ENCODE measurements around the gene P2RX6.

DNA sequence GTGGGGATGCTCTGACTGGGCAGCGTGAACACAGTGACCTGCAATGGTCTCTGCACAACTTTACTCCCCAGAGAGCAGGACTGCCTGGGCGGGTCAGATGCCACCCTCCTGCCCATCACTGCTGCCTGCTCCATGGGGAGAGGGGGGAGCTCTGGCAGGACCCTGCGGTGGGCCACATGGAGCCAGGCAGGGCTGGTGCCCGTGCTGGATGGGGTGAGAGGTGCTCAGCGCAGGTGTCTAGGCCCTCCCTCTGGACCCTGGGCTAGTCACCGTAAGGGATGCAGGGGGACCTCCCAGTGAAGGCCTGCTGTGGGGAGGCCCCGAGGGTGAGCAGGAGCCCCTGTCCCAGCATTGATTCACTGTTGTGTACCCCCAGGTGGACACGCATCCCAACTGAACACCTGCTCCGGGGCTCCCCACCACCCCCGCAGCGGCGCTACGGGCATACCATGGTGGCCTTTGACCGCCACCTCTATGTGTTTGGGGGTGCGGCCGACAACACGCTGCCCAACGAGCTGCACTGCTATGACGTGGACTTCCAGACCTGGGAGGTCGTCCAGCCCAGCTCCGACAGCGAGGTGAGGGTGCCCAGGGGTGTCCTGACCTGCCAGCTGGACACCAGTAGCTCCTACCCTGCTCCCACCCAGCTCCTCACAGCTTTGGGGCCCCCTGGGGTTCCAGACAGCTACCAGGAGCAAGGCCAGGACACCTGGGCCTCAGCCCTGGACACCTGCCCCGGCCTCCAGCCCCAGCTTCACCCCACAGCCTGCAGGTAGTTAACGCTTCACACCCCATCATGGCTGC lies 23.5 kb upstream of the P2RX6 start:
- TF ChIP-seq, protein P1, sequence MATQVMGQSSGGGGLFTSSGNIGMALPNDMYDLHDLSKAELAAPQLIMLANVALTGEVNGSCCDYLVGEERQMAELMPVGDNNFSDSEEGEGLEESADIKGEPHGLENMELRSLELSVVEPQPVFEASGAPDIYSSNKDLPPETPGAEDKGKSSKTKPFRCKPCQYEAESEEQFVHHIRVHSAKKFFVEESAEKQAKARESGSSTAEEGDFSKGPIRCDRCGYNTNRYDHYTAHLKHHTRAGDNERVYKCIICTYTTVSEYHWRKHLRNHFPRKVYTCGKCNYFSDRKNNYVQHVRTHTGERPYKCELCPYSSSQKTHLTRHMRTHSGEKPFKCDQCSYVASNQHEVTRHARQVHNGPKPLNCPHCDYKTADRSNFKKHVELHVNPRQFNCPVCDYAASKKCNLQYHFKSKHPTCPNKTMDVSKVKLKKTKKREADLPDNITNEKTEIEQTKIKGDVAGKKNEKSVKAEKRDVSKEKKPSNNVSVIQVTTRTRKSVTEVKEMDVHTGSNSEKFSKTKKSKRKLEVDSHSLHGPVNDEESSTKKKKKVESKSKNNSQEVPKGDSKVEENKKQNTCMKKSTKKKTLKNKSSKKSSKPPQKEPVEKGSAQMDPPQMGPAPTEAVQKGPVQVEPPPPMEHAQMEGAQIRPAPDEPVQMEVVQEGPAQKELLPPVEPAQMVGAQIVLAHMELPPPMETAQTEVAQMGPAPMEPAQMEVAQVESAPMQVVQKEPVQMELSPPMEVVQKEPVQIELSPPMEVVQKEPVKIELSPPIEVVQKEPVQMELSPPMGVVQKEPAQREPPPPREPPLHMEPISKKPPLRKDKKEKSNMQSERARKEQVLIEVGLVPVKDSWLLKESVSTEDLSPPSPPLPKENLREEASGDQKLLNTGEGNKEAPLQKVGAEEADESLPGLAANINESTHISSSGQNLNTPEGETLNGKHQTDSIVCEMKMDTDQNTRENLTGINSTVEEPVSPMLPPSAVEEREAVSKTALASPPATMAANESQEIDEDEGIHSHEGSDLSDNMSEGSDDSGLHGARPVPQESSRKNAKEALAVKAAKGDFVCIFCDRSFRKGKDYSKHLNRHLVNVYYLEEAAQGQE (IDR thresholded peaks at IDR 0.05) = no peak
- no peak for TF ChIP-seq EGR1 (IDR thresholded peaks at IDR 0.05; ENCODE audit: low read depth in 2 of 2)
- TF ChIP-seq HNF4A (conservative IDR thresholded peaks at IDR 0.05) = no peak
- TF ChIP-seq, protein P2, sequence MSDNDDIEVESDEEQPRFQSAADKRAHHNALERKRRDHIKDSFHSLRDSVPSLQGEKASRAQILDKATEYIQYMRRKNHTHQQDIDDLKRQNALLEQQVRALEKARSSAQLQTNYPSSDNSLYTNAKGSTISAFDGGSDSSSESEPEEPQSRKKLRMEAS (IDR thresholded peaks at IDR 0.05) = no peak
- TF ChIP-seq, protein P3, sequence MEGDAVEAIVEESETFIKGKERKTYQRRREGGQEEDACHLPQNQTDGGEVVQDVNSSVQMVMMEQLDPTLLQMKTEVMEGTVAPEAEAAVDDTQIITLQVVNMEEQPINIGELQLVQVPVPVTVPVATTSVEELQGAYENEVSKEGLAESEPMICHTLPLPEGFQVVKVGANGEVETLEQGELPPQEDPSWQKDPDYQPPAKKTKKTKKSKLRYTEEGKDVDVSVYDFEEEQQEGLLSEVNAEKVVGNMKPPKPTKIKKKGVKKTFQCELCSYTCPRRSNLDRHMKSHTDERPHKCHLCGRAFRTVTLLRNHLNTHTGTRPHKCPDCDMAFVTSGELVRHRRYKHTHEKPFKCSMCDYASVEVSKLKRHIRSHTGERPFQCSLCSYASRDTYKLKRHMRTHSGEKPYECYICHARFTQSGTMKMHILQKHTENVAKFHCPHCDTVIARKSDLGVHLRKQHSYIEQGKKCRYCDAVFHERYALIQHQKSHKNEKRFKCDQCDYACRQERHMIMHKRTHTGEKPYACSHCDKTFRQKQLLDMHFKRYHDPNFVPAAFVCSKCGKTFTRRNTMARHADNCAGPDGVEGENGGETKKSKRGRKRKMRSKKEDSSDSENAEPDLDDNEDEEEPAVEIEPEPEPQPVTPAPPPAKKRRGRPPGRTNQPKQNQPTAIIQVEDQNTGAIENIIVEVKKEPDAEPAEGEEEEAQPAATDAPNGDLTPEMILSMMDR (IDR thresholded peaks at IDR 0.05; ENCODE audit: low read depth, low read length, missing input control) = no peak
- TF ChIP-seq GABPA (IDR thresholded peaks at IDR 0.05 in 1 of 2, conservative IDR thresholded peaks at IDR 0.05 in 1 of 2) = no peak
- TF ChIP-seq TAF1 (conservative IDR thresholded peaks at IDR 0.05) = no peak
- TF ChIP-seq YY1 (IDR thresholded peaks at IDR 0.05) = no peak
- TF ChIP-seq RAD21 (IDR thresholded peaks at IDR 0.05) = no peak
- no peak for TF ChIP-seq FOXA1 (IDR thresholded peaks at IDR 0.05)
- no peak for TF ChIP-seq SP1 (IDR thresholded peaks at IDR 0.05)
- TF ChIP-seq, protein P4, sequence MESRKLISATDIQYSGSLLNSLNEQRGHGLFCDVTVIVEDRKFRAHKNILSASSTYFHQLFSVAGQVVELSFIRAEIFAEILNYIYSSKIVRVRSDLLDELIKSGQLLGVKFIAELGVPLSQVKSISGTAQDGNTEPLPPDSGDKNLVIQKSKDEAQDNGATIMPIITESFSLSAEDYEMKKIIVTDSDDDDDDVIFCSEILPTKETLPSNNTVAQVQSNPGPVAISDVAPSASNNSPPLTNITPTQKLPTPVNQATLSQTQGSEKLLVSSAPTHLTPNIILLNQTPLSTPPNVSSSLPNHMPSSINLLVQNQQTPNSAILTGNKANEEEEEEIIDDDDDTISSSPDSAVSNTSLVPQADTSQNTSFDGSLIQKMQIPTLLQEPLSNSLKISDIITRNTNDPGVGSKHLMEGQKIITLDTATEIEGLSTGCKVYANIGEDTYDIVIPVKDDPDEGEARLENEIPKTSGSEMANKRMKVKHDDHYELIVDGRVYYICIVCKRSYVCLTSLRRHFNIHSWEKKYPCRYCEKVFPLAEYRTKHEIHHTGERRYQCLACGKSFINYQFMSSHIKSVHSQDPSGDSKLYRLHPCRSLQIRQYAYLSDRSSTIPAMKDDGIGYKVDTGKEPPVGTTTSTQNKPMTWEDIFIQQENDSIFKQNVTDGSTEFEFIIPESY (IDR thresholded peaks at IDR 0.05) = no peak
- no peak for TF ChIP-seq JUND (IDR thresholded peaks at IDR 0.05)
